Renal cortical epithelial cell (primary cell): Measurements from ENCODE around the gene ATXN7. TPM values are rescaled to one million over a fixed set of nuclear protein-coding genes. Genes with fewer than 3 reads are reported as not detected.

ENCODE experiments used
- DNase-seq: peaks from one replicate; pipeline ENCODE4 v3.0.0-alpha.2; 2011; ENCODE audit warnings: low read depth
- total RNA-seq: library from RNA; depleted of rRNA; stranded (reverse); fragments of >200 nt; gene quantifications from 2 replicates; pipeline ENCODE4 v1.2.3, GENCODE V29; 2014

The ATXN7 gene, protein sequence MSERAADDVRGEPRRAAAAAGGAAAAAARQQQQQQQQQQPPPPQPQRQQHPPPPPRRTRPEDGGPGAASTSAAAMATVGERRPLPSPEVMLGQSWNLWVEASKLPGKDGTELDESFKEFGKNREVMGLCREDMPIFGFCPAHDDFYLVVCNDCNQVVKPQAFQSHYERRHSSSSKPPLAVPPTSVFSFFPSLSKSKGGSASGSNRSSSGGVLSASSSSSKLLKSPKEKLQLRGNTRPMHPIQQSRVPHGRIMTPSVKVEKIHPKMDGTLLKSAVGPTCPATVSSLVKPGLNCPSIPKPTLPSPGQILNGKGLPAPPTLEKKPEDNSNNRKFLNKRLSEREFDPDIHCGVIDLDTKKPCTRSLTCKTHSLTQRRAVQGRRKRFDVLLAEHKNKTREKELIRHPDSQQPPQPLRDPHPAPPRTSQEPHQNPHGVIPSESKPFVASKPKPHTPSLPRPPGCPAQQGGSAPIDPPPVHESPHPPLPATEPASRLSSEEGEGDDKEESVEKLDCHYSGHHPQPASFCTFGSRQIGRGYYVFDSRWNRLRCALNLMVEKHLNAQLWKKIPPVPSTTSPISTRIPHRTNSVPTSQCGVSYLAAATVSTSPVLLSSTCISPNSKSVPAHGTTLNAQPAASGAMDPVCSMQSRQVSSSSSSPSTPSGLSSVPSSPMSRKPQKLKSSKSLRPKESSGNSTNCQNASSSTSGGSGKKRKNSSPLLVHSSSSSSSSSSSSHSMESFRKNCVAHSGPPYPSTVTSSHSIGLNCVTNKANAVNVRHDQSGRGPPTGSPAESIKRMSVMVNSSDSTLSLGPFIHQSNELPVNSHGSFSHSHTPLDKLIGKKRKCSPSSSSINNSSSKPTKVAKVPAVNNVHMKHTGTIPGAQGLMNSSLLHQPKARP
- 8.2 and 14.5 TPM in 2 replicates for total RNA-seq

DNA sequence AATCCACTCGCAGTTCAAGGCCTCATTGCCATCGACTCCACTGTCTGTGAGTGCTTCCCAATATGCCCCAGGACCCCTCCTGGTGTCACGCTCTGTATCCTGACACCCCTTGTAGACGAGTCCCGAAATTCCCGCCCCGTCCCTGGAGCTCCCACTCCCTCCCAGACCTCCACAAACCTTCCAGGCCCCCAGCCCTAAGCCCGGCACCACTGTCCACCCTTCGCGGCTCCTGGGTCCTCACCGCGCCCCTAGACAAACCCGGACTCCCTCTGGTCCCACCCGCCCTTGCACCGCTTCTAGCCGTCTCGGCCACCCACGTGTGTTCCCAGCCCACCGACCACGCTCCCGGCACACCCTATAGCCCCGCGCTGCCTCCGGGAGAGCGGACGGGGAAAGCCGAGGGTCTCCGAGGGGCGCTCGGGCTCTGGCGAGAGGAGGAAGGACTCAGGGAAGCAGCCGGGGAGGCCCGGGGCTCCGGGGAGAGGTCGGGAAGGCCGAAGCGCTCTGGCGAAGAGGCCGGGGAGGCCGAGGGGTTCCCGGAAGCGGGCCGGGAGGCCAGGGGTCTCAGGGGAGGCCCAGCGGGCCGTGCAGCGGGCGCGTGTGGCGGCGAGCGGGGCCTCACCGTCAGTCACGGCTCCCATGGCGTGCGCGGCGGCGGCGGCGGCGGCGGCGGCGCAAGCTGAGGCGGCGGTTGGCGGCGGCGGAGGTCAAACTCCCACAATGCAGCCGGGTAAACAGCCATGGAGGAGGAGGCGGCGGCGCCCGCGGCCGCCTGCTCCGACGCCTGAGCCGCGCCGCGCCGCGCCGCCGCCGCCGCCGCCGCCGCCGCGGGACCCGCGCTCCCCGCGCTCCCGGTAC lies at the start of gene ATXN7, which contains the start of gene THOC7:
Gene ATXN7, plus strand, starts transcription at position 718 of the 858 bp plus-strand sequence. CDS start 48,732 bp downstream, outside the sequence.
Gene THOC7, minus strand, starts transcription at position 656 of the 858 bp plus-strand sequence. Its CDS starts 15 bp downstream, at position 641.
- no peak for DNase-seq

GRCh38 chr3:63814237-63814636 lies 49.4 kb upstream of the ATXN7 start:
- DNase-seq: peak; percentile 70

DNA sequence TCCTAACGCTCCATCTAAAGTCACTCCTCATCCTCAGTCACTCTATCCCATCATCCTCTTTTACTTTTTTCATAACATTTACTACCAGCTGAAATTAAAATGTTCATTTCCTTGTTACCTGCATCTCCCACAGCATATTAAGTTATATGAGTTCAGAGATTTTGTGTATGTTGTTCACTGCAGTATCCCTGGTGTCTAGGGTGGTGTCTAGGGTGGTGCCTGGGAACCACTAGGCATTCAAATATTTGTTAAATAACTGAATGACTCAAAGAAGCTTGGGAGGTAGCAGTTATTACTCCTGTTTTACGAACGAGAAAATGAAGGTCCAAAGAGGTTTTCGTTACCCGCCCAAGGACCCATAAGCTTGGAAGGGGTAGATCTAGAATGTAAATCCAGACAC lies 46.4 kb upstream of the ATXN7 start:
- DNase-seq: no peak

DNA sequence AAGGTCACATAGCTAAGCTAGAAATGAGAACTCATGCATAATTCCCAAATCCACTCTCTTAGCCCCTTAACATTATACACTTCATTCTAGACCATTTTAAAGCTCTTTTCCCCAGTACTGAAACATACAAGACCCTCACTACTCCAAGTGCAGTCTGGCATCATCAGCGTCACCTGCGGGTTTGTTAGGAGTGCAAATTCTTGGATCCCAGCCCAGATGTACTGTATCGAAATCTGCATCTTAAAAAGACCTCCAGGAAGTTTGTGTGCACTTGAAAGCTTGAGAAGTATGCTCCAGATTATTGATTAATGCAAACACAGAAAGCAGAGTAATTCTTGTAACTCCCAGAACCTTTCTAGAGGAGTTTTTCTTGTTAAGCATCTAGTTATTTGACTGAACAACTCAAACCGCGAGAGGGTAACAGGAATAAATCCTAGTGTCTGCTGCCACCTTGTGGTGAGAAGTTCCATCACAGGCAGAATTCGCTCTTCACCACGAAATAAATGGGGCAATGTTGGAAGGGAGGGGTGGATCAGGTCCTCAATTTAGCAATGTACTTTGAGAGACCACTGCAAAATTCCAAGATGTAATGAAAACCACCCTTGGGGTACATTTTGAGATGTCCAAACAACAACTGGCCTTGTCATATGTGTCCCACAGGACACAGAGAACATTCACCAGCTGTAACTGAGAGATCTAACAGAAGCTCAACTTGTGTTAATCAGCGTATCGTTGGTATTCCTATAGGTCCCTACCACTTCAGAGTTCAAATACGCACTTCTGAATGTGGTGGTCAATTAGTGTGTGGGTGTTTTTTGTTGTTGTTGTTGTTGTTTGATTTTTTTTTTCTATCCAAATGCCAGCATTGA lies 45.2 kb upstream of the ATXN7 start:
- DNase-seq: peak; percentile 57

DNA sequence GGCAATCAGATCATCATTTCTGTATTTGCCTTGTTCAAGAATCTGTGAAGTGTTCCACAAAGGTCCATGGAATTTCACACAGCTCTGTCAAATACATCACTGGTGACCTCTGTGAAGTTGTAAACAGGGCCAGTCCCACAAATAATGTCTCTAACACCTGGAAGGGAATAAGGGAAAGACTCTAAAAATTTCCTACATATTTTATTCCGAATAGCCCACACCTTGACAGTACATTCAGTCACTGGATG lies 44.6 kb upstream of the ATXN7 start, which contains the start of gene C3orf49:
Gene C3orf49, plus strand, starts transcription at position 149 of the 248 bp plus-strand sequence. CDS start 173 bp downstream, outside the sequence.
- DNase-seq: no peak

DNA sequence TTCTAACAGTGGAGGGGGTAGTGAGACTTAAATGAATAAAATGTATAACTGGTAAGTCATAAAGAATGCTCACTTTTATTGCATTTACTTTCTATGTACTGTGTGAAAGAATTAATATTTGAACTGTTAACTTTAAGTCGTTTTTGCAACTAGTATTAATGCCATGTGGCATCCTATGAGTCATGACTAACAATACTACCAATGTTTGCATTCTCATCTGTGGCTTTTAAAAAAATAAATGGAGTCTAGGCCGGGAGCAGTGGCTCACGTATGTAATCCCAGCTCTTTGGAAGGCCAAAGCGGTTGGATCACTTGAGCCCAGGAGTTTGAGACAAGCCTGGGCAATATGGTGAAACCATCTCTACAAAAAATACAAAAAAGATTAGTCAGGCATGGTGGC lies 39.4 kb upstream of the ATXN7 start:
- DNase-seq: peak; percentile 44

- DNase-seq: no peak
Measured at GRCh38 chr3:63830526-63830925, 33.1 kb upstream of the ATXN7 start.

DNA sequence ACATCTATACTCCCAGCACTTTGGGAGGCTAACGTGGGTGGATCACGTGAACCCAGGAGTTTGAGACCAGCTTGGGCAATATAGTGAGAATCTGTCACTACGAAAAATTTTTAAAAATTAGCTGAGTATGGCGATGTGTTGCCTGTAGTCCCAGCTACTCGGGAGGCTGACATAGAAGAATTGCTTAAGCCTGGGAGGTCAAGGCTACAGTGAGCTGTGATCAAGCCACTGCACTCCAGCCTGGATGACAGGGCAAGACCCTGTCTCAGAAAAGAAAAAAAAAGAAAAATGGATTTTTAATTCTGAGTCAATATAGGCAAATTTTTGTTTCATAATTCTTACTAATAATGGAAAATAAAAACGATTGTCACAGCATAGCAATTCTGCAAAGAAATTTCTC lies 31.3 kb upstream of the ATXN7 start:
- no peak for DNase-seq

DNA sequence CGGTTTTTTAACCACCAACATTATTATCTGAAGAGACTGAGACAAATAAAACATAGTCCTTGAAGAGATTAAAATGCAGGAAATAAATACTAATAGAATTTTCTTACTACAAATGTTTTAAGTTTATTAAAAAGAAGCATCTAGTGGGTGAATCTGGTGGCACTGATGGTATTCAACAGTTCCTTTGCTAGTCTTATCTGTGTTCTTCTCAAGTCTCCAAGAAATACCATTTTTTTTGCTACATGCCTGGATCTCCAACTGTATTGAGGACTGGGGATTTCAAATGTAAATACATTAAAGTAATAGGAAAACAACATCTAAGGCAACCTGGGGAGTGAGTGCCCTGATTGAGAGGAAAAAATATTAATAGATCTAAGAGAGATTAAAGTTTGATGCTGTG lies 22.0 kb upstream of the ATXN7 start:
- no peak for DNase-seq

DNA sequence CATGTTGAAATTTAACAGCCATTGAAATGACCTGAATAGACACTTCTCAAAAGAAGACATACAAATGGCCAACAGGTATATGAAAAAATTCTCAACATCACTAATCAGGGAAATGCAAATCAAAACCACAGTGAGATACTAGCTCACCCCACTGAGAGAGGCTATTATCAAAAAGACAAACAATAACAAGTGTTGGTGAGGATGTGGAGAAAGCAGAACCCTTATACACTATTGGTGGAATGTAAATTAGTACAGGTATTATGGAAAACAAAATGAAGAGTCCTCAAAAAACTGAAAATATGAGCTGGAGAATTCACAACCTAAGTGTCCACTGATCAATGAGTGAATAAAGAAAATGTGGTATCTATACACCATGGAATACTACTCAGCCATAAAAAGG lies 21.5 kb upstream of the ATXN7 start:
- DNase-seq: no peak

GRCh38 chr3:63845215-63845614 lies 18.5 kb upstream of the ATXN7 start:
- no peak for DNase-seq

- DNase-seq: no peak
Measured at GRCh38 chr3:63847718-63848450, 15.8 kb upstream of the ATXN7 start.

DNA sequence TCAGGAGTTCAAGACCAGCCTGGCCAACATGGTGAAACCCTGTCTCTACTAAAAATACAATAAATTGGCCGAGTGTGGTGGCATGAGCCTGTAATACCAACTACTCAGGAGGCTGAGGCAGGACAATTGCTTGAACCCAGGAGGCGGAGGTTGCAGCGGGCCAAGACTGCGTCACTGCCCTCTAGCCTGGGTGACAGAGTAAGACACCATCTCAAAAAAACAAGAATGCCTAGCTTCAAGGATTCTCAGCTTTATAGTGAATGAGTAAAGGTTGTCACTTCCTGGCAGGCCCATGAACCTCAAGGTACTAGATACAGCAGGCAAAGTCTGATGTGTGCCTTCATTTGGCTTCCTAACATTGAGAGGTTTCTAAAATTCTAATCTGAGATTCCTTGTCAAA lies 14.5 kb upstream of the ATXN7 start:
- DNase-seq: no peak

GRCh38 chr3:63851287-63851686 lies 12.4 kb upstream of the ATXN7 start:
- DNase-seq: no peak

DNA sequence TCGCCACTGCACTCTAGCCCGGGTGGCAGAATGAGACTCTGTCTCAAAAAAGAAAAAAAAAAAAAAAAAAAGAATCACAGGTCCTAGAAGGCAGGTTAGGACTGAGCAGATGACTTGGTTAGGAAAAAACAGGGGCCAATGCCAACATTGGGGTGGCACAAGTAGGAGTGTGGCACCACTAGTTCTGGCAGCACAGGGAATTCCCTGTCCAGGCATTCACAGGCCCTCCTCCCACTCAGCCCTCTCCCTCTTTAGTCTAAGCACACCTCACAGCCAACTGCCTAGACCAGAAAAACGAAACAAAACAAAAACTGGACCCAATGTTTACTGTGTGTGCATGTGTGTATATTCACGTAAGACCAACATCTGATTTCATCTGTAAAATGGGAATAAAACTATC lies 10.6 kb upstream of the ATXN7 start:
- no peak for DNase-seq

DNA sequence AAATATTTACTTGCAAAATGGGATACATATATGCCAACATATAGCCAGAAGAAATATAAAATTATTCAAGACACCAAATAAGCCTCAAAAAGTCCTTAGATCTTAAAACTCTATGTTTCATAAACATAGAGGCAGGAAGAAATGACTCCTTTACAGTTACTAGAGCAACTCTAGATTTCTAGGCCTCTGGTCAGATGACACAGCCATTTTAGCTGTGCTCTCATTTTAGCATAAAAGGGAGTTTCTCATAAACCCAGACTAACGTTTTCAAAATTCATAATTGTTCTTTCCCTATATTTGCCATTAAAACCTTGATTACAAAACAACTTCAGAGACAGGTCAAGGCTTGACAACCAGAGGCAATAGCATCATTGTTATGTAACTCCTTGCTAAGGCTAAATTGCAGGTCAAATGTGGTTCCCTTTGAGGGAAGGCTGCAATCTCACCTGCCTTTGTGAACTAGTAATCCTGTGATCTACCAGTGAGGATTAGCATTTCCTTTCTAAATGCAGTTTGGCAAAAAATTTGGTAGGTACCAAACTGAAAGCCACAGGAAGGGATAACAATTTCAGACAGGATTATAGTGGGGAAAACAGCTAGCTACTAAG lies 8.2 kb upstream of the ATXN7 start:
- DNase-seq: no peak

- peak; percentile 72 for DNase-seq
Measured at GRCh38 chr3:63857311-63857710, 6.4 kb upstream of the ATXN7 start.

- no peak for DNase-seq
Measured at GRCh38 chr3:63860776-63861175, 2.9 kb upstream of the ATXN7 start.

DNA sequence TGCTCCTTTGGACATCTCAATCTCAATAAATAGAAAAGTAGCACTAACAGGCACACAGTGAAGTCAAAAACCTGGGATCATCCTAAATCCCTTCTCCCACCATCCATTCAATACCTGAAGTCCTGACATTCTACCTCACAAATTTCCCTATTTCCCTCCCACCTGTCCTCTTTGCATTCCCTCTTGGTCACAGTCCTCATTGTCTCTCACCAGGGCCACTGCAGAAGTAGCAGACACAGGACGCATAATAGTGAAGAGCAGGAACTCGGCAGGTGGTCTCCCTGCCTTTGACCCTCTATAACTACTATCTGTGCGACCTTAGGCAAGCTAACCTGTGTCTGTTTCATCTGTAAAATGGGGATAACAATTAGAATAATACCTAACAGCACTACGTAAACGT lies 2.4 kb upstream of the ATXN7 start:
- no peak for DNase-seq

DNA sequence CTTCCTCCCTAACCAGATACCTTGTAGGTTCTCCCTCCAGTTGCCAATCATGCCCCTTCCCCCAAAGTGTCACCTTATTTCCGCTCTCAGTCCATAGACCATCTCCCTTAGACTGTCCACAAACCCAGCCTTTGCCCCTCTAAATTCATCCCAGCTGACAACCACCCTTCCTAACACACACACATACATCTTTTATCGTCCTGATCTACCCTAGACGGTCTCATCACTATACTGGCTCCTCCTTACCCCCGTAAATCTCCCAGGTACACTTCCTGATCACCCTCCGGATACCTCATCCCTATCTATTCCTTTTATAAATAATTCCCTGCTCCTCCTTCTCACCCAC lies 890 bp upstream of the ATXN7 start:
- no peak for DNase-seq
